Transverse colon (tissue), 4 donors: Measurements from ENCODE around the gene HDAC4. TPM values are rescaled to one million over a fixed set of nuclear protein-coding genes. Genes with fewer than 3 reads are reported as not detected.
A peak's percentile ranks its signal among the peaks of the same experiment; 100 is the strongest.

Experiments used
- DNase-seq: peaks from one replicate; pipeline ENCODE4 v3.0.0-alpha.2; 2019
- H3K27ac ChIP-seq, 4 donors: fragments of 200-600 bp; sonication (generic); 2 replicates each; pipeline ENCODE4 v1.5.1; 2016 to 2018; ENCODE audit warnings: inconsistent platforms in 4 of 4
- H3K27me3 ChIP-seq: fragments of 200-600 bp; sonication (generic); 2 replicates; pipeline ENCODE4 v1.5.1; 2017; ENCODE audit warnings: inconsistent platforms
- H3K36me3 ChIP-seq, 4 donors: fragments of 200-600 bp; sonication (generic); 2 replicates each; pipeline ENCODE4 v1.5.1; 2017 to 2019; ENCODE audit warnings: inconsistent platforms in 4 of 4
- H3K4me1 ChIP-seq, 4 donors: fragments of 200-600 bp; sonication (generic); 2 replicates each; pipeline ENCODE4 v1.5.1; 2017 to 2020; ENCODE audit warnings: inconsistent platforms in 4 of 4
- H3K4me3 ChIP-seq, 4 donors: fragments of 200-600 bp; sonication (generic); 1 replicate in 1 of 4; 2 replicates in 3 of 4; pipeline versions ENCODE4 v1.5.1 to v1.6.1; 2017 to 2019; ENCODE audit warnings: inconsistent platforms in 4 of 4
- H3K9me3 ChIP-seq, 2 donors: fragments of 200-600 bp; sonication (generic); 2 replicates each; pipeline ENCODE4 v1.5.1; 2017 to 2019; ENCODE audit warnings: inconsistent platforms in 2 of 2
- CTCF ChIP-seq, 5 experiments: fragments of 200-600 bp in 3 of 5; fragments of 450-650 bp in 2 of 5; sonication (generic) in 3 of 5; IDR thresholded peaks; 1 replicate in 2 of 5; 2 replicates in 3 of 5; pipeline ENCODE4 v1.5.1; 2016 to 2017; ENCODE audit warnings: antibody characterized with exemption in 5 of 5, inconsistent platforms in 3 of 5, mild to moderate bottlenecking in 2 of 5, moderate library complexity in 1 of 5
- EP300 ChIP-seq: sonication (generic); formaldehyde crosslinking; IDR thresholded peaks from one replicate; pipeline ENCODE4 v1.6.1; 2017; ENCODE audit warnings: antibody characterized with exemption, low read depth
- POLR2A ChIP-seq: fragments of 450-650 bp; IDR thresholded peaks from one replicate; pipeline ENCODE4 v1.6.1; 2016; ENCODE audit warnings: antibody characterized with exemption, mild to moderate bottlenecking, moderate library complexity
- POLR2AphosphoS5 ChIP-seq, 3 donors: sonication (generic); formaldehyde crosslinking; IDR thresholded peaks; one replicate each; pipeline ENCODE4 v1.6.1; 2016; ENCODE audit warnings: antibody characterized with exemption in 3 of 3
- WGBS, 2 donors: methylation state at CpG; one replicate each; pipeline ENCODE4 v1.1.5; 2018; ENCODE audit warnings: low coverage in 1 of 2; 5-methylcytosine and 5-hydroxymethylcytosine counted together
- in situ Hi-C, 4 donors: fragments of 200-750 bp; cut with MboI; loops; one replicate each; pipeline versions ENCODE4 v1.15.0 to v1.15.1; 2017; ENCODE audit warnings: low sequenced_read_pairs in 3 of 4, low pct_ligation_motif_present in 1 of 4, low pct_unique_long_range_greater_than_20kb in 1 of 4
- intact Hi-C: fragments of 100-400 bp; cut with DNase I; formaldehyde crosslinking; loops from one replicate; pipeline ENCODE4 v1.15.1; 2023; ENCODE audit warnings: low total_unique reads
- total RNA-seq, 4 donors: library from RNA; depleted of rRNA; stranded (reverse); fragments of >200 nt; gene quantifications; one replicate each; pipeline ENCODE4 v1.1.0, GENCODE V29; 2016

HDAC4 gene
- total RNA-seq, 4 donors from 2014 or later: 33.9 to 192 (median 112) TPM

- WGBS, 2 donors: 96% methylated on average over 15 of the region's 15 CpGs; no CpG with 5 or more reads in 1 of the 2 donors
- H3K4me1 ChIP-seq: no peaks in the 10 kb centered on the region
- peaks cover 0 to 24% (median 11%) of the 10 kb centered on the region in 4 donors for H3K36me3 ChIP-seq
- H3K27me3 ChIP-seq: no peaks in the 10 kb centered on the region
- TF ChIP-seq POLR2A (no peak), CTCF (IDR thresholded peaks at IDR 0.05) (no peak), EP300 (no peak), POLR2AphosphoS5 (IDR thresholded peaks at IDR 0.05) (no peak)
- H3K27ac ChIP-seq: no peak overlapping the region
- intact Hi-C loops: loop anchor here (10.0 kb wide), 1 partner anchor 304 kb away; the partner anchor contains the start of gene HDAC4
- in situ Hi-C loops: no loop called here
- DNase-seq: no peak
- H3K9me3 ChIP-seq: no peaks in the 10 kb centered on the region
- no peak overlapping the region for H3K4me3 ChIP-seq
Observed at GRCh38 chr2:239101071-239101470, 299.7 kb downstream of the HDAC4 start.

GRCh38 chr2:239099474-239099873 is 301.3 kb downstream of the HDAC4 start:
- Histone ChIP-seq H3K36me3 (peaks cover 0 to 22% (median 9%) of the 10 kb centered on the region in 4 donors), H3K9me3 (no peaks in the 10 kb centered on the region), H3K27ac (no peak overlapping the region), H3K4me3 (no peak overlapping the region), H3K27me3 (no peaks in the 10 kb centered on the region), H3K4me1 (no peaks in the 10 kb centered on the region)
- WGBS, 2 donors: 94% methylated on average over 15 of the region's 15 CpGs; no CpG with 5 or more reads in 1 of the 2 donors
- TF ChIP-seq POLR2AphosphoS5 (IDR thresholded peaks at IDR 0.05) (no peak), CTCF (IDR thresholded peaks at IDR 0.05) (no peak), POLR2A (no peak), EP300 (no peak)
- intact Hi-C loops (no loop called here), in situ Hi-C loops (no loop called here)
- no peak for DNase-seq

- TF ChIP-seq EP300 (no peak), POLR2AphosphoS5 (IDR thresholded peaks at IDR 0.05) (no peak), POLR2A (no peak), CTCF (IDR thresholded peaks at IDR 0.05) (no peak)
- in situ Hi-C loops: no loop called here
- WGBS, 2 donors: 74 to 87% methylated on average over 2 to 20 of the region's 20 CpGs
- H3K4me3 ChIP-seq: no peak overlapping the region
- intact Hi-C loops: no loop called here
- H3K9me3 ChIP-seq: no peaks in the 10 kb centered on the region
- H3K4me1 ChIP-seq: no peaks in the 10 kb centered on the region
- no peaks in the 10 kb centered on the region for H3K27me3 ChIP-seq
- peak overlapping the region in 1 of 4 donors; percentile 5 for H3K27ac ChIP-seq
- peaks cover 0 to 18% (median 6%) of the 10 kb centered on the region in 4 donors for H3K36me3 ChIP-seq
- DNase-seq: peak; percentile 23
Observed at GRCh38 chr2:239098288-239098970, 302.4 kb downstream of the HDAC4 start.

- WGBS, 2 donors: 58 to 85% methylated on average over 6 to 12 of the region's 12 CpGs
- Histone ChIP-seq H3K36me3 (peaks cover 0 to 14% (median 2%) of the 10 kb centered on the region in 4 donors), H3K4me3 (no peak overlapping the region), H3K27me3 (no peaks in the 10 kb centered on the region), H3K4me1 (no peaks in the 10 kb centered on the region), H3K9me3 (no peaks in the 10 kb centered on the region), H3K27ac (no peak overlapping the region)
- no peak for DNase-seq
- in situ Hi-C loops: no loop called here
- TF ChIP-seq POLR2A (no peak), CTCF (IDR thresholded peaks at IDR 0.05) (no peak), POLR2AphosphoS5 (IDR thresholded peaks at IDR 0.05) (no peak), EP300 (no peak)
- intact Hi-C loops: no loop called here
Observed at GRCh38 chr2:239097428-239097696, 303.5 kb downstream of the HDAC4 start.
